Stimulated activated naive CD8-positive, alpha-beta T cell treated with anti-CD3 and anti-CD28 coated beads, Interleukin-15, amount 100 ng/mL, for 72 hours (primary cell): ENCODE data around the gene MISFA.
"Not testable (repeated sequence)": the region's sequence is repeated elsewhere in the genome, so short reads cannot be mapped to it uniquely, and the experiment has no call there.

Experiments
- ATAC-seq: fragments of 150-1000 bp; cut with Tn5 transposase; 2 replicates; pipeline ENCODE4 v1.10.0; 2021; ENCODE audit warnings: mild to moderate bottlenecking, moderate library complexity
- DNase-seq, 2 donors: peaks; one replicate each; pipeline ENCODE4 v3.0.0; 2021 to 2022
- H3K27ac Mint-ChIP-seq, 2 donors: one replicate each; pipeline ENCODE4 v1.8.0; 2022; ENCODE audit warnings: mild to moderate bottlenecking in 2 of 2, mixed read lengths in 2 of 2, moderate library complexity in 2 of 2
- H3K27me3 Mint-ChIP-seq: one replicate; pipeline ENCODE4 v1.8.0; 2022; ENCODE audit warnings: mixed read lengths
- H3K4me1 Mint-ChIP-seq: one replicate; pipeline ENCODE4 v1.8.0; 2022; ENCODE audit warnings: mild to moderate bottlenecking, mixed read lengths
- H3K4me3 Mint-ChIP-seq, 2 donors: one replicate each; pipeline ENCODE4 v1.8.0; 2022; ENCODE audit warnings: mild to moderate bottlenecking in 2 of 2, mixed read lengths in 2 of 2, moderate library complexity in 1 of 2
- H3K9me3 Mint-ChIP-seq, 2 donors: one replicate each; pipeline ENCODE4 v1.8.0; 2022; ENCODE audit warnings: mixed read lengths in 2 of 2

MISFA gene

GRCh38 chr11:18599739-18600230 is at the start of gene MISFA:
Gene MISFA (plus strand): TSS chr11:18599789. CDS start chr11:18599929, 140 bp downstream.
- Mint-ChIP-seq H3K27me3 (no peaks in the 10 kb centered on the region), H3K4me1 (peaks cover 5% of the 10 kb centered on the region), H3K4me3 (no peak within 1 kb of the TSS), H3K9me3 (no peaks in the 10 kb centered on the region), H3K27ac (peak within 1 kb of the TSS; percentile 4 to 13)
- ATAC-seq (no peak), DNase-seq (no peak)

DNA sequence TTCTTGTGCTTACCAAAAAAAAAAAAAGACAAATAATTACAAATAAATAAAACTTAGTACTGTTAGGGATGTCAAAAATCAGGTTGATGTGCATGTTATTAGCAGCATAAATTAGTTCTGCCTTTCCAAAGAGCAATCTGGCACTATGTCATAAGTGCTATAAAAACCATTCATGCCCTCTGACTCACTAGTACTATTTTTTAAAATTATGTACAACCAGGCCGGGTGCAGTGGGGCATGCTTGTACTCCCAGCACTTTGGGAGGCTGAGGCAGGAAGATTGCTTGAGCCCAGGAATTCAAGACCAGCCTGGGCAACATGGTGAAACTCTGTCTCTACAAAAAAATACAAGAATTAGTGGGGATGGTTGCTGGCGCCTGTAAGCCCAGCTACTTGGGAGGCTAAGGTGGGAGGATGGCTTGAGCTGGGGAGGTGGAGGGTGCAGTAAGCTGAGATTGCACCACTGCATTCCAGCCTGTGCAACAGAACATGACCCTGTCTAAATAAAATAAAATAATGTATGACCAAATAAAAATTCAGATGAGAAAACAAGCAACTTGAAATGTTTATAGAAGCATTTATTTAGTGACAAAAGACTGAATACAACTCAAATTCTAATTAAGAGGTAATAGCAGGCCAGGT is 36.4 kb upstream of the MISFA start:
- Mint-ChIP-seq H3K27me3 (no peaks in the 10 kb centered on the region), H3K27ac (no peak overlapping the region), H3K4me3 (no peak overlapping the region), H3K9me3 (no peaks in the 10 kb centered on the region), H3K4me1 (no peaks in the 10 kb centered on the region)
- no peak for DNase-seq
- no peak for ATAC-seq

GRCh38 chr11:18564149-18564548 is 35.4 kb upstream of the MISFA start:
- Mint-ChIP-seq H3K4me1 (no peaks in the 10 kb centered on the region), H3K27ac (no peak overlapping the region), H3K9me3 (no peaks in the 10 kb centered on the region), H3K4me3 (no peak overlapping the region), H3K27me3 (no peaks in the 10 kb centered on the region)
- ATAC-seq (no peak), DNase-seq (no peak)

- no peaks in the 10 kb centered on the region for H3K4me1 Mint-ChIP-seq
- ATAC-seq (no peak), DNase-seq (no peak)
- H3K9me3 Mint-ChIP-seq, result no peaks in the 10 kb centered on the region
- H3K27ac Mint-ChIP-seq, result no peak overlapping the region
- H3K4me3 Mint-ChIP-seq, result no peak overlapping the region
- no peaks in the 10 kb centered on the region for H3K27me3 Mint-ChIP-seq
Observed at GRCh38 chr11:18566406-18566805, 33.2 kb upstream of the MISFA start.

- no peaks in the 10 kb centered on the region for H3K4me1 Mint-ChIP-seq
- H3K27ac Mint-ChIP-seq, result no peak overlapping the region
- no peaks in the 10 kb centered on the region for H3K9me3 Mint-ChIP-seq
- no peak for DNase-seq
- ATAC-seq, result no peak
- H3K27me3 Mint-ChIP-seq, result no peaks in the 10 kb centered on the region
- no peak overlapping the region for H3K4me3 Mint-ChIP-seq
Observed at GRCh38 chr11:18567081-18567480, 32.5 kb upstream of the MISFA start.

GRCh38 chr11:18575361-18575760 is 24.2 kb upstream of the MISFA start:
- Mint-ChIP-seq H3K9me3 (no peaks in the 10 kb centered on the region), H3K4me3 (no peak overlapping the region), H3K27me3 (no peaks in the 10 kb centered on the region), H3K27ac (no peak overlapping the region), H3K4me1 (peaks cover 13% of the 10 kb centered on the region)
- DNase-seq (no peak), ATAC-seq (no peak)

- DNase-seq (no peak), ATAC-seq (peak; percentile 62)
- H3K27ac Mint-ChIP-seq, result no peak overlapping the region
- no peaks in the 10 kb centered on the region for H3K9me3 Mint-ChIP-seq
- peak overlapping the region; percentile 10 to 28 for H3K4me3 Mint-ChIP-seq
- no peaks in the 10 kb centered on the region for H3K27me3 Mint-ChIP-seq
- peaks cover 8% of the 10 kb centered on the region for H3K4me1 Mint-ChIP-seq
Observed at GRCh38 chr11:18578975-18579598, 20.5 kb upstream of the MISFA start.

GRCh38 chr11:18580113-18580766 is 19.3 kb upstream of the MISFA start:
- H3K4me1 Mint-ChIP-seq, result peaks cover 8% of the 10 kb centered on the region

GRCh38 chr11:18581825-18582224 is 17.8 kb upstream of the MISFA start:
- no peak overlapping the region for H3K27ac Mint-ChIP-seq
- DNase-seq (no peak), ATAC-seq (no peak)
- H3K4me1 Mint-ChIP-seq, result peaks cover 8% of the 10 kb centered on the region
- no peaks in the 10 kb centered on the region for H3K9me3 Mint-ChIP-seq
- H3K4me3 Mint-ChIP-seq, result no peak overlapping the region
- H3K27me3 Mint-ChIP-seq, result no peaks in the 10 kb centered on the region

More at GRCh38 chr11:18580113-18580766, 19.3 kb upstream of the MISFA start:
- no peaks in the 10 kb centered on the region for H3K9me3 Mint-ChIP-seq
- ATAC-seq, result no peak
- H3K4me3 Mint-ChIP-seq, result no peak overlapping the region
- H3K27ac Mint-ChIP-seq, result no peak overlapping the region
- H3K27me3 Mint-ChIP-seq, result no peaks in the 10 kb centered on the region
- no peak for DNase-seq

DNA sequence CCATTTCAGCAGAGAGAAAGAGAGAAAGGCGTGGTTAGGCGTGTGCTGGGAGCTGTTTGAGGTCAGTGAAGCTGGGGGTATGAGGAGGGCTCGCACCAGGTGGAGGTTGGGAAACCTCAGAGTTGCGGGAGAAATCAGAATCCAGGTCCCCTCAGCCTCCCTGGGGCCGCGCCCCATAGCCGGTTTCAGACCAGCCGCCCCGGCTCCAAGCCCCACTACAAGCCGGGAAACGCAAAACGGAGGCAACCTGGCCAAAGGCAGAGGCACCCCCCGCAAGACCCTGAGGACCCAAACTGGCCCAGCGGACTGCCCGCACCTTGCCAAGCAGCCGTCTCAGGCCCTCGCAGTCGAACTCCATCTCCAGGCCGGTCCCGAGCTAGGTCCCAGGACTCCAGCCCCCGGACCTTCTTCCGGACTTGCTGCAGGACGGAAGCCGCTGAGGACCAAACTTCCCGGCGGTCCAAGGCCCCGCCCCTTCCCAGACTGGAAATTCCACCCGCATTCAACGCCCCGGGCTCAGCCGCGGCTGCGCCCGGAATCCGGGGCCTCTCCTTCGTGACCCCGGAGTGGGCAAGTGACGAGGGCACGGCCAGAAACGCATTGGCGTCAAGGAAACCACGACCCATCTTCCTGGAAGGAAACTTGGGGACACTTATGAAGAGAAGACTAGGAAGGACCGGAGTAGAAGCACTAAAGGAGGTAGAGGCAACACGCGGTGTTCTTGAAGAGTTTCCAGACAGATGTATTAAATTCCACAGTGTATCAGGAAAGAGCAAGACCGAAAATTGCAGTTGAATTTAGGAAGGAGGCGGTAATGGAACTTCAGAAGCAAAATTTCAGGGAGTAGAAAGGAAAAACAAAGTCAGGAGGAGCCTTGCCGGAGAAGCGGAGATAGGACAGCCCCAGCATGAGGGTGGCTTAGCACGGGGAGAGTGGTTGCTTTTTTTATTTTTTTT is 11.0 kb upstream of the MISFA start, which contains the start of gene UEVLD:
Gene UEVLD (minus strand): TSS at position 438 of the 956 bp plus-strand sequence. CDS start 80 bp downstream, at position 358.
- H3K27ac Mint-ChIP-seq, result no peak within 1 kb of the TSS
- H3K4me3 Mint-ChIP-seq, result no peak within 1 kb of the TSS
- peak; percentile 51 to 67 for DNase-seq
- H3K9me3 Mint-ChIP-seq, result no peaks in the 10 kb centered on the region
- no peaks in the 10 kb centered on the region for H3K27me3 Mint-ChIP-seq
- no peaks in the 10 kb centered on the region for H3K4me1 Mint-ChIP-seq
- peak; percentile 68 for ATAC-seq

- ATAC-seq (no peak), DNase-seq (no peak)
- no peak overlapping the region for H3K4me3 Mint-ChIP-seq
- no peaks in the 10 kb centered on the region for H3K9me3 Mint-ChIP-seq
- peak overlapping the region; percentile 9 to 75 for H3K27ac Mint-ChIP-seq
- no peaks in the 10 kb centered on the region for H3K4me1 Mint-ChIP-seq
- no peaks in the 10 kb centered on the region for H3K27me3 Mint-ChIP-seq
Observed at GRCh38 chr11:18590571-18590970, 9.0 kb upstream of the MISFA start.

DNA sequence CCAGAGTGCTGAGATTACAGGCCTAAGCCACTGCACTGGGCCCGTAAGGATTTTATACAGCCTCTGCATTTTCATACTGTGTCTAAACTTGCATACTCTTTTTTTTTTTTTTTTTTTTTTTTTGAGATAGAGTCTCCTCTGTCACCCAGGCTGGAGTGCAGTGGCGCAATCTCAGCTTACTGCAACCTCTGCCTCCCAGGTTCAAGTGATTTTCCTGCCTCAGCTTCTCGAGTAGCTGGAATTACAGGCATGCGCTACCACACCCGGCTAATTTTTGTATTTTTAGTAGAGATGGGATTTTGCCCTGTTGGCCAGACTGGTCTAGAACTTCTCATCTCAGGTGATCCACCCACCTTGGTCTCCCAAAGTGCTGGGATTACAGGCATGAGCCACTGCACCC is 5.5 kb upstream of the MISFA start:
- not testable (repeated sequence) for H3K27me3 Mint-ChIP-seq, H3K27ac Mint-ChIP-seq, H3K9me3 Mint-ChIP-seq, ATAC-seq, H3K4me1 Mint-ChIP-seq, H3K4me3 Mint-ChIP-seq, DNase-seq

- DNase-seq (no peak), ATAC-seq (no peak)
- H3K9me3 Mint-ChIP-seq, result no peaks in the 10 kb centered on the region
- H3K27me3 Mint-ChIP-seq, result no peaks in the 10 kb centered on the region
- H3K4me3 Mint-ChIP-seq, result no peak overlapping the region
- H3K27ac Mint-ChIP-seq, result no peak overlapping the region
- H3K4me1 Mint-ChIP-seq, result no peaks in the 10 kb centered on the region
Observed at GRCh38 chr11:18594999-18595749, 4.4 kb upstream of the MISFA start.

- no peak overlapping the region for H3K4me3 Mint-ChIP-seq
- H3K27ac Mint-ChIP-seq, result no peak overlapping the region
- H3K9me3 Mint-ChIP-seq, result no peaks in the 10 kb centered on the region
- DNase-seq (no peak), ATAC-seq (no peak)
- H3K4me1 Mint-ChIP-seq, result peaks cover 5% of the 10 kb centered on the region
- H3K27me3 Mint-ChIP-seq, result no peaks in the 10 kb centered on the region
Observed at GRCh38 chr11:18600915-18601569, 1.5 kb downstream of the MISFA start.
